H1 (cell line): ENCODE results near the gene PALM2AKAP2. TPM values are rescaled to one million over a fixed set of nuclear protein-coding genes. Genes with fewer than 3 reads are reported as not detected.

ENCODE experiments used
- CTCF ChIA-PET: fragments of 300-600 bp; sonication (Branson Sonifier 250); formaldehyde crosslinking; loops from one replicate; lab custom pipeline; 2021; ENCODE audit not compliant: partially characterized antibody; lab: Charles Lee
- POLR2A ChIA-PET: fragments of 300-600 bp; sonication (Branson Sonifier 250); formaldehyde crosslinking; loops from one replicate; lab custom pipeline; 2021; ENCODE audit warnings: inconsistent platforms; ENCODE audit not compliant: partially characterized antibody; lab: Charles Lee
- DNase-seq, 2 experiments: peaks; one replicate each; pipeline versions ENCODE4 v3.0.0 to v3.0.0-alpha.2; 2010 to 2022; ENCODE audit warnings: low spot score in 2 of 2, low read depth in 1 of 2, mixed read lengths in 1 of 2
- FAIRE-seq: peaks from 2 replicates; lab custom pipeline; 2011; peaks lifted over from hg19 to GRCh38; lab: Jason Lieb, UNC
- H2AFZ ChIP-seq: 2 replicates; pipeline ENCODE4 v1.8.1; 2012; ENCODE audit warnings: low read length, inconsistent platforms
- H2AK5ac ChIP-seq: 2 replicates; pipeline ENCODE4 v1.6.1; 2013; ENCODE audit warnings: low read depth, low read length
- H2BK120ac ChIP-seq: replicated peaks from 2 replicates; pipeline ENCODE3; 2013; ENCODE audit warnings: low read depth, low read length, inconsistent platforms
- H2BK12ac ChIP-seq: 2 replicates; pipeline ENCODE4 v1.6.1; 2013; ENCODE audit warnings: low read depth, low read length
- H2BK15ac ChIP-seq: 2 replicates; pipeline ENCODE4 v1.6.1; 2013; ENCODE audit warnings: low read length
- H2BK20ac ChIP-seq: 2 replicates; pipeline ENCODE4 v1.6.1; 2013; ENCODE audit warnings: low read length
- H2BK5ac ChIP-seq: 2 replicates; pipeline ENCODE4 v1.6.1; 2013; ENCODE audit warnings: low read depth, low read length
- H3K14ac ChIP-seq: 2 replicates; pipeline ENCODE4 v1.6.1; 2013; ENCODE audit warnings: inconsistent platforms; ENCODE audit not compliant: insufficient read length
- H3K18ac ChIP-seq: 2 replicates; pipeline ENCODE4 v1.6.1; 2013; ENCODE audit warnings: low read length; ENCODE audit errors: extremely low read depth
- H3K23ac ChIP-seq: 2 replicates; pipeline ENCODE4 v1.6.1; 2013; ENCODE audit warnings: inconsistent platforms; ENCODE audit not compliant: insufficient read length
- H3K23me2 ChIP-seq: 2 replicates; pipeline ENCODE4 v1.6.1; 2013; ENCODE audit warnings: low read depth, low read length
- H3K27ac ChIP-seq: 2 replicates; pipeline ENCODE4 v1.6.1; 2011; ENCODE audit warnings: low read depth, low read length, inconsistent platforms
- H3K27me3 ChIP-seq, 4 experiments: replicated peaks in 1 of 4; 1 replicate in 1 of 4; 2 replicates in 3 of 4; pipeline versions ENCODE4 v1.6.1 to v1.8.1; 2011 to 2013; ENCODE audit warnings: low read length in 3 of 4, mild to moderate bottlenecking in 3 of 4, inconsistent platforms in 2 of 4, mixed read lengths in 2 of 4, moderate library complexity in 1 of 4; ENCODE audit not compliant: control insufficient read depth in 3 of 4, insufficient read depth in 3 of 4; ENCODE audit errors: extremely low read depth in 1 of 4
- H3K36me3 ChIP-seq, 4 experiments: 2 replicates each; pipeline versions ENCODE4 v1.6.1 to v1.8.1; 2011 to 2013; ENCODE audit warnings: mild to moderate bottlenecking in 4 of 4, low read length in 3 of 4, moderate library complexity in 2 of 4, control low read depth in 1 of 4, inconsistent platforms in 1 of 4; ENCODE audit not compliant: insufficient read depth in 4 of 4, control insufficient read depth in 2 of 4
- H3K4ac ChIP-seq: replicated peaks from 2 replicates; pipeline ENCODE3; 2013; ENCODE audit warnings: low read length, low read depth, mixed read lengths, inconsistent platforms; ENCODE audit not compliant: insufficient read length
- H3K4me1 ChIP-seq, 4 experiments: replicated peaks in 1 of 4; 1 replicate in 1 of 4; 2 replicates in 3 of 4; pipeline versions ENCODE4 v1.6.1 to v1.8.1; 2011 to 2013; ENCODE audit warnings: low read length in 3 of 4, inconsistent platforms in 2 of 4, mixed read lengths in 1 of 4; ENCODE audit not compliant: insufficient read depth in 4 of 4, control insufficient read depth in 3 of 4
- H3K4me2 ChIP-seq, 2 experiments: 2 replicates each; pipeline versions ENCODE4 v1.6.1 to v1.8.1; 2011 to 2013; ENCODE audit warnings: low read depth in 2 of 2, low read length in 2 of 2, control low read depth in 1 of 2, inconsistent platforms in 1 of 2, mild to moderate bottlenecking in 1 of 2; ENCODE audit not compliant: insufficient read depth in 1 of 2
- H3K4me3 ChIP-seq, 4 experiments: fragments of 200-600, 300-600 bp in 1 of 4; sonication (generic), shearing (Covaris generic), sonication (Bioruptor Twin) in 1 of 4; 2 replicates each; pipeline versions ENCODE4 v1.5.1 to v1.8.1; 2011 to 2016; ENCODE audit warnings: low read length in 4 of 4, low read depth in 3 of 4, control low read depth in 2 of 4, inconsistent platforms in 2 of 4, mild to moderate bottlenecking in 2 of 4, mixed read lengths in 1 of 4, moderate library complexity in 1 of 4; ENCODE audit not compliant: insufficient read depth in 2 of 4; ENCODE audit errors: extremely low read depth in 1 of 4
- H3K56ac ChIP-seq: replicated peaks from 2 replicates; pipeline ENCODE3; 2013; ENCODE audit warnings: low read depth, mild to moderate bottlenecking, mixed read lengths, low read length, inconsistent platforms; ENCODE audit not compliant: insufficient read length
- H3K79me1 ChIP-seq: 2 replicates; pipeline ENCODE4 v1.6.1; 2013; ENCODE audit warnings: low read depth, low read length, control low read depth
- H3K79me2 ChIP-seq, 2 experiments: 2 replicates each; pipeline versions ENCODE4 v1.6.1 to v1.8.1; 2012 to 2013; ENCODE audit warnings: low read length in 2 of 2, mild to moderate bottlenecking in 2 of 2, inconsistent platforms in 1 of 2; ENCODE audit not compliant: insufficient read depth in 2 of 2, control insufficient read depth in 1 of 2
- H3K9ac ChIP-seq, 4 experiments: replicated peaks in 1 of 4; 1 replicate in 1 of 4; 2 replicates in 3 of 4; pipeline versions ENCODE4 v1.6.1 to v1.8.1; 2011 to 2013; ENCODE audit warnings: low read depth in 3 of 4, low read length in 3 of 4, control low read depth in 2 of 4, mild to moderate bottlenecking in 2 of 4, moderate library complexity in 2 of 4, inconsistent platforms in 1 of 4; ENCODE audit errors: extremely low read depth in 1 of 4
- H3K9me3 ChIP-seq, 2 experiments: 2 replicates each; pipeline versions ENCODE4 v1.6.1 to v1.8.1; 2012 to 2013; ENCODE audit warnings: mild to moderate bottlenecking in 2 of 2, moderate library complexity in 2 of 2, control low read depth in 1 of 2, inconsistent platforms in 1 of 2, low read depth in 1 of 2, low read length in 1 of 2, mixed read lengths in 1 of 2; ENCODE audit not compliant: insufficient read depth in 2 of 2
- H4K20me1 ChIP-seq, 2 experiments: replicated peaks in 1 of 2; 2 replicates each; pipeline versions ENCODE3 to v1.8.1; 2011 to 2013; ENCODE audit warnings: inconsistent platforms in 2 of 2, low read length in 2 of 2, mild to moderate bottlenecking in 1 of 2; ENCODE audit not compliant: insufficient read depth in 2 of 2, control insufficient read depth in 1 of 2
- H4K5ac ChIP-seq: 2 replicates; pipeline ENCODE4 v1.6.1; 2013; ENCODE audit warnings: low read length, low read depth, mixed read lengths, inconsistent platforms; ENCODE audit not compliant: insufficient read length
- H4K8ac ChIP-seq: 2 replicates; pipeline ENCODE4 v1.8.0; 2013; ENCODE audit warnings: mild to moderate bottlenecking, moderate library complexity, low read length, inconsistent platforms; ENCODE audit not compliant: insufficient read depth; ENCODE audit errors: extremely low read depth
- H4K91ac ChIP-seq: replicated peaks from 2 replicates; pipeline ENCODE3; 2013; ENCODE audit warnings: low read length, mixed read lengths, inconsistent platforms; ENCODE audit not compliant: insufficient read length
- BCL11A ChIP-seq, 2 experiments: IDR thresholded peaks; one replicate each; pipeline ENCODE4 v1.6.1; 2011; ENCODE audit warnings: low read depth in 2 of 2, low read length in 2 of 2, mild to moderate bottlenecking in 2 of 2
- POLR2A ChIP-seq, 2 experiments: IDR thresholded peaks; 1 replicate in 1 of 2; 2 replicates in 1 of 2; pipeline ENCODE4 v1.6.1; 2011; ENCODE audit warnings: low read depth in 2 of 2, low read length in 2 of 2, mild to moderate bottlenecking in 2 of 2; ENCODE audit errors: control extremely low read depth in 1 of 2
- WGBS, 2 experiments: shearing (Covaris generic) in 1 of 2; methylation state at CpG; one replicate each; pipeline versions ENCODE4 v1.1.6 to v1.1.7; 2013 to 2015; ENCODE audit warnings: low lambda C conversion rate in 2 of 2, mixed read lengths in 2 of 2, inconsistent platforms in 1 of 2, low coverage in 1 of 2, missing lambda C conversion rate in 1 of 2; ENCODE audit not compliant: insufficient replicate concordance in 2 of 2, insufficient coverage in 1 of 2, insufficient read length in 1 of 2; ENCODE audit errors: extremely low coverage in 1 of 2, missing lambda C conversion rate in 1 of 2; 5-methylcytosine and 5-hydroxymethylcytosine counted together
- polyA plus RNA-seq, 7 experiments: library from polyadenylated mRNA; depleted of rRNA in 3 of 7; stranded (reverse) in 5 of 7; unstranded in 2 of 7; fragments of >200 nt in 5 of 7; fragments of 200-250 nt in 2 of 7; gene quantifications; 1 replicate in 5 of 7; 2 replicates in 1 of 7; 4 replicates in 1 of 7; pipeline versions ENCODE4 v1.2.1 to v1.2.3, GENCODE V29; 2011 to 2013; ENCODE audit warnings: missing spikeins in 2 of 7, mixed read lengths in 2 of 7
- total RNA-seq: library from RNA; stranded (reverse); fragmentation: NEBNext Ultra II Directional; extraction: Animal tissue kit (Norgen Biotek cat#: 25700); gene quantifications from 2 replicates; pipeline ENCODE4 v1.2.1, GENCODE V29; 2021

The PALM2AKAP2 gene
- total and polyA plus RNA-seq, 2 of the 8 experiments (the other 6 are each of a cell fraction or from before 2014, with no cell fraction given) = 0.38 to 20.5 TPM

GRCh38 chr9:109795613-109796012 lies 15.6 kb downstream of the PALM2AKAP2 start:
- Histone ChIP-seq H4K8ac (no peak overlapping the region), H3K36me3 (no peaks in the 10 kb centered on the region), H3K27me3 (no peaks in the 10 kb centered on the region), H4K20me1 (no peaks in the 10 kb centered on the region), H3K4me2 (no peak overlapping the region), H3K56ac (no peak overlapping the region), H2AFZ (no peak overlapping the region), H2AK5ac (no peak overlapping the region), H4K5ac (no peak overlapping the region)
- no peak for FAIRE-seq
- POLR2A ChIA-PET = no interaction called here
- TF ChIP-seq BCL11A (IDR thresholded peaks at IDR 0.05; ENCODE audit: low read depth in 2 of 2, low read length in 2 of 2) (no peak), POLR2A (IDR thresholded peaks at IDR 0.05; ENCODE audit: control extremely low read depth in 1 of 2, low read depth in 2 of 2, low read length in 2 of 2) (no peak)
- TF ChIP-seq, all 59 proteins: peak for 0
- H3K4me3 ChIP-seq = no peak overlapping the region
- WGBS, 2 experiments = 80% methylated on average over 3 of the region's 3 CpGs; no CpG with 5 or more reads in 1 of the 2 experiments
- H2BK20ac ChIP-seq = no peak overlapping the region
- no peak overlapping the region for H3K27ac ChIP-seq
- no peak overlapping the region for H2BK15ac ChIP-seq
- CTCF ChIA-PET = interaction anchor here (2.0 kb wide), 1 partner anchor 22 kb away, joined by 9 read pairs; no protein-coding TSS in a partner anchor
- 0 out of 2 replicates have a peak, but pooled peaks cover 6% of the 10 kb centered on the region for H3K79me1 ChIP-seq
- no peak overlapping the region for H2BK12ac ChIP-seq
- no peak overlapping the region for H3K18ac ChIP-seq
- no peaks in the 10 kb centered on the region for H3K4me1 ChIP-seq
- no peaks in the 10 kb centered on the region for H3K9me3 ChIP-seq
- H3K9ac ChIP-seq = no peak overlapping the region
- H3K14ac ChIP-seq = no peak overlapping the region
- no peak overlapping the region for H3K23ac ChIP-seq
- no peak overlapping the region for H2BK120ac ChIP-seq
- no peaks in the 10 kb centered on the region for H3K79me2 ChIP-seq
- H2BK5ac ChIP-seq = no peak overlapping the region
- H4K91ac ChIP-seq = no peak overlapping the region
- no peaks in the 10 kb centered on the region for H3K23me2 ChIP-seq
- no peak overlapping the region for H3K4ac ChIP-seq
- no peak for DNase-seq
